Psoas muscle (tissue), 8 donors: ENCODE measurements around the gene TMBIM1. TPM values are rescaled to one million over a fixed set of nuclear protein-coding genes. Genes with fewer than 3 reads are reported as not detected.

Source experiments
- ATAC-seq, 4 donors: fragments of 200-7000 bp; cut with Tn5 transposase; one replicate each; pipeline ENCODE4 v1.9.1; 2020; ENCODE audit warnings: moderate library complexity in 3 of 4, mild to moderate bottlenecking in 2 of 4
- DNase-seq, 2 donors: peaks; one replicate each; pipeline ENCODE4 v3.0.0-alpha.2; 2020
- H3K27ac ChIP-seq: fragments of 200-600 bp; one replicate; pipeline ENCODE4 v1.8.0; 2022
- H3K27me3 ChIP-seq, 3 donors: fragments of 200-600 bp in 1 of 3; one replicate each; pipeline versions ENCODE4 v1.6.1 to v1.8.0; 2013 to 2022; ENCODE audit warnings: low read length in 2 of 3, mild to moderate bottlenecking in 2 of 3, moderate library complexity in 1 of 3; ENCODE audit not compliant: insufficient read depth in 3 of 3
- H3K36me3 ChIP-seq, 2 donors: fragments of 200-600 bp in 1 of 2; one replicate each; pipeline versions ENCODE4 v1.6.1 to v1.8.0; 2013 to 2022; ENCODE audit warnings: low read depth in 1 of 2, mild to moderate bottlenecking in 1 of 2, moderate library complexity in 1 of 2; ENCODE audit not compliant: insufficient read depth in 1 of 2
- H3K4me1 ChIP-seq: fragments of 200-600 bp; one replicate; pipeline ENCODE4 v1.8.0; 2022
- H3K4me3 ChIP-seq: fragments of 200-600 bp; one replicate; pipeline ENCODE4 v1.8.0; 2022; ENCODE audit warnings: mild to moderate bottlenecking
- H3K9me3 ChIP-seq: fragments of 200-600 bp; one replicate; pipeline ENCODE4 v1.8.0; 2022
- CTCF ChIP-seq: fragments of 200-600 bp; IDR thresholded peaks from one replicate; pipeline ENCODE4 v1.8.0; 2022; ENCODE audit warnings: antibody characterized with exemption
- WGBS, 3 donors: extraction: QIAGEN DNeasy Blood & Tissue Kit; methylation state at CpG; one replicate each; pipeline versions ENCODE4 v1.1.6 to v1.1.7; 2013; 5-methylcytosine and 5-hydroxymethylcytosine counted together
- intact Hi-C, 2 donors: fragments of 100-400 bp; cut with DNase I; formaldehyde crosslinking; loops; one replicate each; pipeline versions ENCODE4 v1.11.0 to v1.14.2; 2022
- polyA plus RNA-seq, 3 donors: library from polyadenylated mRNA; stranded (reverse); fragments of 200-250 nt; gene quantifications; one replicate each; pipeline ENCODE4 v1.2.3, GENCODE V29; 2013
- total RNA-seq, 4 donors: library from RNA; stranded (reverse); fragmentation: NEBNext Ultra II Directional in 2 of 4; extraction: Animal tissue kit (Norgen Biotek cat#: 25700) in 2 of 4; gene quantifications; one replicate each; pipeline versions ENCODE4 v1.2.1 to v1.2.4, GENCODE V29; 2021 to 2023
- donor health status: healthy with polysubstance abuse.
- donor health status: DM: no; HTN: no; CAD: no; lungs with moderate emphysema.
- donor health status: Bipolar disorder and iron deficiency.
- donor health status: healthy.
- donor health status: DM: yes; HTN: yes; CAD: no.
- donor health status: DM: no; HTN: no; CAD: no.
- donor health status: DM: no; HTN: no; CAD: no.
- donor health status: DM: yes; HTN: yes; CAD: no.

Gene TMBIM1
- total and polyA plus RNA-seq, 7 donors, result 152 to 264 (median 167) TPM

- TF ChIP-seq CTCF, result no peak
- Histone ChIP-seq H3K27ac (peak overlapping the region; percentile 70), H3K4me3 (peak overlapping the region; percentile 88), H3K9me3 (no peaks in the 10 kb centered on the region), H3K36me3 (peaks cover 3 to 55% of the 10 kb centered on the region in 2 donors), H3K4me1 (peaks cover 40% of the 10 kb centered on the region), H3K27me3 (no peaks in the 10 kb centered on the region)
- no peak for DNase-seq
- ATAC-seq, result no peak
- WGBS, 3 donors, result 3 to 5% (median 3%) methylated on average over 23 of the region's 23 CpGs
- intact Hi-C loops, result loop anchor here (2.0 to 5.0 kb wide), 2 partner anchors 84 to 126 kb away; no protein-coding TSS in a partner anchor
Observed at GRCh38 chr2:218270721-218271486, 21.4 kb downstream of the TMBIM1 start.

- Histone ChIP-seq H3K27me3 (no peaks in the 10 kb centered on the region), H3K36me3 (peaks cover 7 to 55% of the 10 kb centered on the region in 2 donors), H3K9me3 (no peaks in the 10 kb centered on the region), H3K27ac (peak within 1 kb of the TSS; percentile 91), H3K4me1 (peaks cover 40% of the 10 kb centered on the region), H3K4me3 (peak within 1 kb of the TSS; percentile 88)
- peak; percentile 100 for DNase-seq
- no peak for TF ChIP-seq CTCF
- WGBS, 3 donors, result 0% methylated on average over 64 of the region's 64 CpGs
- intact Hi-C loops, result loop anchor here (2.0 to 5.0 kb wide), 3 partner anchors 53 to 127 kb away; partner anchors contain the start of gene ARPC2 (in 1 of the 2)
- peak; percentile 91 to 95 (median 93) for ATAC-seq
Observed at GRCh38 chr2:218269900-218270720, 22.2 kb downstream of the TMBIM1 start, which contains the start of the genes AAMP and PNKD. Gene AAMP, minus strand, starts transcription at chr2:218270137. Its CDS starts 51 bp downstream, at chr2:218270086. Gene PNKD, plus strand, starts transcription at chr2:218270519. Its CDS starts 17 bp downstream, at chr2:218270536.

GRCh38 chr2:218267259-218267658 lies 25.0 kb downstream of the TMBIM1 start:
- intact Hi-C loops, result loop anchor here in 1 of 2 donors (5.0 kb wide), 1 partner anchor 50 kb away; the partner anchor contains the start of gene ARPC2
- peaks cover 31% of the 10 kb centered on the region for H3K4me1 ChIP-seq
- TF ChIP-seq CTCF, result no peak

GRCh38 chr2:218266316-218266979 lies 25.9 kb downstream of the TMBIM1 start:
- Histone ChIP-seq H3K36me3 (peaks cover 7 to 56% of the 10 kb centered on the region in 2 donors), H3K27ac (no peak overlapping the region), H3K9me3 (no peaks in the 10 kb centered on the region), H3K4me3 (no peak overlapping the region), H3K27me3 (no peaks in the 10 kb centered on the region), H3K4me1 (peaks cover 23% of the 10 kb centered on the region)
- 90 to 96% (median 93%) methylated on average over 15 of the region's 15 CpGs for WGBS, 3 donors
- TF ChIP-seq CTCF, result no peak
- ATAC-seq (no peak), DNase-seq (no peak)
- intact Hi-C loops, result loop anchor here in 1 of 2 donors (5.0 kb wide), 1 partner anchor 49 kb away; the partner anchor contains the start of gene ARPC2

More at GRCh38 chr2:218267259-218267658, 25.0 kb downstream of the TMBIM1 start:
- no peak for ATAC-seq
- Histone ChIP-seq H3K27me3 (no peaks in the 10 kb centered on the region), H3K36me3 (peaks cover 7 to 56% of the 10 kb centered on the region in 2 donors), H3K9me3 (no peaks in the 10 kb centered on the region), H3K4me3 (no peak overlapping the region), H3K27ac (no peak overlapping the region)
- peak in 1 of 2 donors; percentile 19 for DNase-seq
- WGBS, 3 donors, result 94 to 100% (median 96%) methylated on average over 6 of the region's 6 CpGs
